Activated T-cell treated with anti-CD3 and anti-CD28 coated beads for 48 hours (primary cell): ENCODE measurements around the gene WDR64.

Source experiments
- DNase-seq: peaks from one replicate; pipeline ENCODE4 v3.0.0-alpha.2; 2020; ENCODE audit warnings: low read depth

The WDR64 gene

GRCh38 chr1:241631674-241632073, 20.4 kb upstream of the WDR64 start:
- no peak for DNase-seq

GRCh38 chr1:241632987-241633386, 19.1 kb upstream of the WDR64 start:
- DNase-seq, result no peak

- DNase-seq, result no peak
Observed at GRCh38 chr1:241635556-241636152, 16.4 kb upstream of the WDR64 start.

GRCh38 chr1:241636291-241636690, 15.8 kb upstream of the WDR64 start:
- no peak for DNase-seq

DNA sequence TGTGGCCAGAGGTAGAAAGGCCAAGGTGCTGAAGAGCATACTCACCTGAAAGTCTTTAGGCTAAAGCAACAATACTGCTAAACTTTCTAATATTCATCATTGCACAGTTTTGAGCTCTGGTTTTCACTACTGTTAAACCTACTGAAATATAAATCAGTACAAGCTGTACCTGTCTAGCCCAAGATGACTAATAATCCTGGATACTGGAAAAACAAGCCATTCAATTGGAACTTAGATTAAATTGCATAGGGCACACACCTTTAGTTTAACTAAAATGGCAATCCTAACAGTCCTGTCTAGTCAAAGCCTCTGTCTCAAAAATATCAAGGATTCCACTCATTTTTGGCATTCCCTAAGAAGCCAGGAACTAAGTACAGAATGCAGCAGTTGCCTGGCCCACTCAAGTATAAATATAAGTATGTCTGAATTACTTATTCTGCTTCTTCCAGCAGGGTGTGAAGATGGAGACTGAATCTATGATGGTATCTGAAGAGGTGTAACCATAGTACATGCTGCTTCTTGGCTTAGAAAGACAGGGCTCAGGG, 15.0 kb upstream of the WDR64 start:
- no peak for DNase-seq

- no peak for DNase-seq
Observed at GRCh38 chr1:241637604-241638003, 14.5 kb upstream of the WDR64 start.

DNA sequence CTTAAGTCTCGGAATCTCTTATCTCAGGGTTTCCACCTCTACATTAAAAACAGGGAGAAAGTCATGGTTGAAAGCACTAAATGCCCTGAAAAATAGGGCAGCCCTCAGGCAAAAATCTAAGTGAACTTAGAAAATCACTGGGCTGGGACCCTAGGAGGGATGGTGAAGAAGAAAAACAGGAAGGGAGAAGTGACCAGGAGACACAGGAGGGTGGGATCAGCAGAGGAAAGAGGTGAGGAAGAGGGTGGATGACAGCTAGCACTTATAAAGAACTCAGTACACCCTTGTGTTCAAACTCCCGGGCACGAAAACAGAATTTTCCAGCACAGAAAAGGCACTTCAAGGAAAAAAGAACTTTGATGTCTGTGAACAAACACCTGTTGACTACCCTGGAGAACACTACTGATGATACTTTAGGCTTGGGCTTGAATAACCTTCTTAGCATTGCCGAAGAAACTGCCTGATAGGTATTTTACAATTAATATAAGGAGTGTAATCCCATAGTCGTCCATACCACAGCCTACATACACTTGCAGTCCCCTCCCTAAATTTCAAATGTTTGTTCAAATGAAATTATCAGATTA, 13.9 kb upstream of the WDR64 start:
- DNase-seq, result no peak

GRCh38 chr1:241638909-241639622, 13.0 kb upstream of the WDR64 start:
- no peak for DNase-seq

DNA sequence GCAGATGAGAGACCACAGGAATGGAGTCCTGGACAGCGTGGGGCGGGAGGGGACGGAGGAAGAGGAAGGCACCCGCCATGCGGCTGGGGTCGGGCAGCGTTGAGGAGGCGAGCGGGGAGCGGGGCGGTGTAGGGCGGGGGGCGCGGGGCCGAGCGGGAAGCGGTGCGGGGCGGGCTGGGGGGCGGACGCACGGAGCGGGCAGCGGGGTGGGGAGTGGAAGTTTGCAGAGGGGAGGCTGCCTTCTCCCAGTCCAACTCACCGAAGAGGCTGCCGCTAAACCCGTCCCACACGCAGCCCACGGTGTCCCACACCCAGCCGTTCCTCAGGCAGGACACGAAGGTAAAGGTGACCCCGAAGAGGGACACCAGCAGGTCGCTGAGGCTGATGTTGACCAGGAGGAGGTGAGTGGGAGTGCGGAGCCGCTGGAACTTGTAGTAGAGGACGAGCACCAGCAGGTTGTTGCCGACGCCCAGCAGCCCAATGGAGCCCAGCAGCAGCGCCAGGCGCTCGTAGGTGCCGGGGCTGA, 12.4 kb upstream of the WDR64 start:
- peak; percentile 19 for DNase-seq

GRCh38 chr1:241640149-241640866, 11.8 kb upstream of the WDR64 start, which contains the start of the genes CHML and OPN3:
CHML (minus strand) TSS chr1:241640369; CDS start chr1:241635766, 4,603 bp downstream.
OPN3 (minus strand) TSS chr1:241640369; CDS start chr1:241640254, 115 bp downstream.
- peak; percentile 95 for DNase-seq

- DNase-seq, result no peak
Observed at GRCh38 chr1:241640867-241641622, 11.0 kb upstream of the WDR64 start.

DNA sequence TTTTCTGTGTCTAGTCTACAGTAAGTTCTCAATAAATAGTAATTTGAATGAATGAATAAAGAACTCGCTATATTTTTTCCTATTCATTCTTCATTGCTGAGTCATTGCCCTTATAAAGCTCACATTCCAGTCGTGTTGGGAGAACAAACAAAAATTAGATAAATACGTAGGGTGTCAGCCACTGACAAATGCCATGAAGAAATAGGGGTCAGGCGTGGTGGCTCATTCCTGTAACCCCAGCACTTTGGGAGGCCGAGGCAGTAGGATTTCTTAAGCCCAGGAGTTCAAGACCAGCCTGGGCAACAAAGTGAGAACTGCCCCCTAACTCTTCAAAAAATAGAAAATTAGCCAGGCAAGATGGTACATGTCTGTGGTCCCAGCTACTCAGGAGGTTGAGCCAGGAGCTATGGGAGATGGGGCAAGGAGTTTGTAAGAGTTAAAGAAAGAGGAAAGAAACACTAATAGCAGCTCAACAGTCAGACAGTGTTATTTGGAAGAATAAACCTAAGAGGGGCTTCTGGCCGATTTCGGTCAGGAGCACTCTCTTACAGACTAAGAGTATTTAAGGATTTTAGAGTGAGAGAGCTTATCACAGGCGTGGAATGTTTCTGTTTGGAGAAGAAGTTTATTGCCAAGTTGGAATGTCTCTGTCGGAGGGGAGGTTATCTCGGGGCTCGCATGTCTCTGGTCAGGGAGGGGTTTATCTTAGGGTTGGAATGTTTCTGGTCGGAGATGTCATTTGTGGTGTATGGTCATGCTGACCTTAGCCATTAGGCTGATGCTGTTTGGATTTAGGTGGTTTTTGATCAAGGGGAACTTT, 10.1 kb upstream of the WDR64 start:
- no peak for DNase-seq

GRCh38 chr1:241642593-241642944, 9.5 kb upstream of the WDR64 start:
- no peak for DNase-seq

DNA sequence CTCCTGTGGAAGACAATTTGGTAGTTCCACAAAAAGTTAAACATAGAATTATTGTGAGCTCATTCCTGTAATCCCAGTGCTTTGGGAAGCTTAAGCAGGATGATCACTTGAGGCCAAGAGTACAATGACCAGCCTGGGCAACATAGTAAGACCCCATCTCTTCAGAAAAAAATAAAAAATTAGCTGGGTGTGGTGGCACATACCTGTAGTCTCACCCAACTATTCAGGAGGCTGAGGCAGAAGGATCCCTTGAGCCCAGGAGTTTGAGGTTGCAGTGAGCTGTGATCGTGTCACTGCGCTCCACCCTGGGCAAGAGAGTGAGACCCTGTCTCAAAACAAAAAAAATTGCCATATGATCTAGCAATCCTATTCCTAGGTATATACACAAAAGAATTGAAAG, 7.8 kb upstream of the WDR64 start:
- DNase-seq, result no peak

- no peak for DNase-seq
Observed at GRCh38 chr1:241645199-241645598, 6.9 kb upstream of the WDR64 start.

DNA sequence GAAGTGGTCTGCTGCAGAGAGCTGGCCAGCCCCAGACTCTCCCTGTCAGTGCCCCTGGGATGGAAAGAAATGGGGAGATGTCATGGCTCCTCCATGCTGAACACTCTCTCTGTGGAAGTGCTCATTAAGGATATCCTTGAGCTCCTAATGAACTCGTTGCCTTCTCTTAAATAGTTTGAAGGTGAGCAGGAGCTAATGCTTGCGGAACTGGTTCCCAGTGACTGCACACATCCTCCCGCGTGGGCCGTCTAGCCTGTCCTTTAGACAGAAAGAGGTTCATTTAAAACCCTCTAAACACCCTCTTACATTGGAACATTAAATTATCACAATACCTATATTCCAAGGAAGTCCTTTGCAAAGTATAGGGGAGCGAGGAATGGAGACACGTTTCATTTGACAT, 5.9 kb upstream of the WDR64 start:
- DNase-seq, result no peak

DNA sequence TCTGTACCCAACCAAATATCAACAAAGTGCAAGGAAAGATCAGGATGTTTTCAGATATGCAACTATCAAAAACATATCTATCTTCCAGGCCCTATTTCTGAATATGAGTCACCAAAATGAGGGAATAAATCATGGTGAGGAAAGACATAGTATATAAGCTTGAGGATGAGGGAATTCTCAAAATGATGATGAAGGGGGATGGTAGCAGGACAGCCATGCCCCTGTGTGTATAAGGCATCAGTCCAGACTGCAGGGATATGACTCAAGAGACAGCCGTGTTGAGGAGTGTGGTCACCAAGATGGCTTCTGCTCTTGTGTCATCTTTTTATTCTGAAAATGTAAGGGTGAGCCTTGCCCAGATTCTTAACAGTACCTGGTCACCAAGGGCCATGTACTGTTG, 4.4 kb upstream of the WDR64 start:
- no peak for DNase-seq

DNA sequence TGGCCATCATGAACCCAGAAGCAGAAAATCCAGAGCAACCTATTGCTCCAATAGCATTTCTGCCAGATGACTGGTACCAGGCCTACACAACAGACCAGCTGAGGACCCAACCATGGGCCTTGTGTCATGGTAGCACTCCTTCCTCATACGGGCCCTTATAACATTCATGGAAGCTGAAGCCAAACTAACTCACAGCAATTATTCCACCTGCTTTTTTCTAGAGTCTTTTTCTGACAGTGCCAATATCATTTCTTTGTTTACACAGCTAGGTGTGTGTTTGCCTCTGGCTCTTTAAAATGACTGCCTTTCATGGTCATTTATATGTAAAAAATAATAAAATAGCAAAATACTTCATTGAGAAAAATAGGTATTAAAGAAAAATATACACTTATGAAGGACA, 3.9 kb upstream of the WDR64 start:
- DNase-seq, result no peak

DNA sequence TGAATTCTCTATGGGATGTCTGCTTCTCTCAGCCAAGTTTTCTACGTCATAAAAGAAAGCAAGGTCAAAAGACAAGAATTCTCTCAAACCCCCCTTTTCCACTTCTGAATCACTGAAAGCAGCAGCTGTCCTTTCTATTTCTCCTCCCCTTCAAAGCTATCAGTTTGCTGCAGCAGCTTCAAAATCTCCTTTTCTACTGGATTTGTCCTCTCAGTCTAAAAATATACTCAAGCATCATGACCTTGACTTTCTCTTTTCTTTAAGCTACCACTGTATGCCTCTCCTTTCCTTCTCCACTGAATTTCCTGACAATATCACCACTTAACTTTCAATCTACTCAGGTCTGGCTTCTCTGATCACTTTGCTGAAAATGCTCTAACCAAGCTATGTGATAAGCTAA, 1.9 kb downstream of the WDR64 start:
- DNase-seq, result no peak

- no peak for DNase-seq
Observed at GRCh38 chr1:241654641-241655040, 2.6 kb downstream of the WDR64 start.
